GM18526 (cell line): ENCODE results near the gene MYO3B.

ENCODE experiments used
- POLR2A ChIP-seq: IDR thresholded peaks from 3 replicates; pipeline ENCODE4 v1.6.1; 2011; ENCODE audit not compliant: insufficient read length; ENCODE audit errors: extremely low read depth

MYO3B gene

DNA sequence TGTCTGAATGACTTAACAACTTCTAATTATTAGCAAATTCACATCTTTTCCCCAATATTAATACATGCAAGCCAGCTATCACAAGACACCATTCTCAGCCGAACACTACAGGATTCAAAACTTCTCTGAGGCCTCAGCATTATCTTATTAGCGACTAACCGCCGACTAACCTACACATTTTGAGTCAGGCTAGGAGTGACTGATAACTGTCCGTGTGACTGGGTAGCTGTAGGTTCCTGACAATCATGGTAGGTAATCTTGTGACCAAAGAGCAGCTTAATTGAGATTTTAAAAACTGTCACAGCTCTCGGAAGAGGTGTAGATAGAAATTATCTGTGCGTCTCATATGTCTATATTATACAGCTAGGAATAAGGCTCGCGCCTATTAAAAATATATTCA is 493.1 kb downstream of the MYO3B start:
- TF ChIP-seq POLR2A, result no peak

GRCh38 chr2:170675701-170676100 is 497.8 kb downstream of the MYO3B start:
- TF ChIP-seq POLR2A, result no peak

DNA sequence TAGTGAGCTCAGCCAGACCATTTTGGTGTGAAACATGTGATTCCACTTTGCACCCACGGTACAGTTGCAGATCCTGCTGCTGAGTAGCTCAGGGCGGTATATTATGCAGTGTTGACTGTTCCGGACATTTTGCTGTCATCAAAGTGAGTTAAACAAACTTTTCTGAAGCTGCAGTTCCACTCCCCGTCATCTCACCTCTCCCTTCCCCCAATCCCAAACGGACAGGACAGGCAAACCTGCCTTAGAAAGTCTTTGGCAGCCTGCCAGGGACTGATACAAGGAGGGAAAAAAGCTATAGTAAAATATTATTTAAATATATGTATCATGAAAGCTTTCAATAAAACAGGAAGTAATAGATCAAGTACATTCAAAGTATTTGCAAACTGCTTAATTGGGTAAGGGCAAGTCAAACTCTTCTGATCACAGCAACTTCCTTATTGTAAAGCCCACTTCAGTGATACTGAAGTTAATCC is 501.7 kb downstream of the MYO3B start:
- no peak for TF ChIP-seq POLR2A

DNA sequence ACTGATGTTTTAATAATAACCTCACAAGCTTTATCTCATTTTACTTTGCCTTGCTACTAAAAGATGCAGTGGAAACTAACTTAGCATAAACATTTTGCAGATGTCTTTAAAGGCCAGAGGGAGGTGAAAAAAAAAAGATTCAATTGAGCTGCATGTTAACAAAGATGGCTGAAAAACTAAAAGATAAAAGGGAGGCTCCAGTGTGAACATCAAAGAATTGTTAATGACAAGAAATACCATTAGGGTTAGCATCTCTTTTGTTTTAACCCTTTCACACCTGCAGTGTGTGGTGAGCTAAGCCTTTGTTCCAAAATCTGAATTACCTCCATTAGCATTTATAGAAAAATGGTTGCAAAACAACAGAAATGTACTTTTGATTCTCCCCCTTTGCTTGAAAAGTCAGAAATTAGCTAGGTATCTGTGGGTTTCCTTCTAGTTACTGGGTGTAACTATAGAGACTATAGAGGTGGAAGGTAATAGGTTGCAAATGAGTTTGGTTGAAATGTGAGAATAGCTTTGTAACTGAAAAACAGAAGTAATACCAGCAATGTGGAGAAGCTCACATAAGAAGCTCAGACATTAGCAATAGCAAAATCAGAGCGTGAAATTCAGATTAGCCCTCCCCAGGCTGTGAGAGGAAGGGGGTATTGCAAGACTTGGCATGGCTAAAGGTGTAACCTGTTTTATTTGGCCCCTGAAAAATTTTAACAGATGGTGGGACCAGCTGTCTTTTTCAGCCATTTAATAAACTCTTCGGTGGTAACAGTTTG is 502.4 kb downstream of the MYO3B start:
- no peak for TF ChIP-seq POLR2A

DNA sequence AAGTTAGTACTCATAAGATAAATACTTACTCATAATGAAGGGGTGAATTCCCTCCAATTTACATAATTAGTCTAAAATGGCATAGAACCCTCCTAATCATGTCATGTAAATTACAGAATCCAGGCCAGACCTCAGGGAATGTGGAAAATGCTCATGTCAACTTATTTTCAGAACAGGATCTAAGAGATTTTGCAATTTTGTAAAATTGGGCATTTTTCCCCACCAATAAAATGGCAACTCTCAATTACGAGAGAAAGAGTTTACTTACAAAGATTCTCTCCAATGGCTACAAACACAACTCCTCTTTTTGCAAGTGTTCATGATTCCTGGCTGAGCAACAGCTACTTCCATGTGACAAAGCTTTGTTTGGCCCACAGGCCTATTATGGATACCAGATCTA is 503.4 kb downstream of the MYO3B start:
- TF ChIP-seq POLR2A, result no peak

GRCh38 chr2:170685591-170685990 is 507.6 kb downstream of the MYO3B start:
- no peak for TF ChIP-seq POLR2A

- no peak for TF ChIP-seq POLR2A
These were observed 511.5 kb downstream of the MYO3B start for GRCh38 chr2:170689481-170689880.

GRCh38 chr2:170690640-170691039 is 512.7 kb downstream of the MYO3B start:
- TF ChIP-seq POLR2A, result no peak

- TF ChIP-seq POLR2A, result no peak
These were observed 516.4 kb downstream of the MYO3B start for GRCh38 chr2:170694316-170694715.

GRCh38 chr2:170695521-170696410 is 517.8 kb downstream of the MYO3B start:
- no peak for TF ChIP-seq POLR2A

- no peak for TF ChIP-seq POLR2A
These were observed 519.0 kb downstream of the MYO3B start for GRCh38 chr2:170696948-170697347.

GRCh38 chr2:170701011-170701410 is 523.1 kb downstream of the MYO3B start:
- no peak for TF ChIP-seq POLR2A

DNA sequence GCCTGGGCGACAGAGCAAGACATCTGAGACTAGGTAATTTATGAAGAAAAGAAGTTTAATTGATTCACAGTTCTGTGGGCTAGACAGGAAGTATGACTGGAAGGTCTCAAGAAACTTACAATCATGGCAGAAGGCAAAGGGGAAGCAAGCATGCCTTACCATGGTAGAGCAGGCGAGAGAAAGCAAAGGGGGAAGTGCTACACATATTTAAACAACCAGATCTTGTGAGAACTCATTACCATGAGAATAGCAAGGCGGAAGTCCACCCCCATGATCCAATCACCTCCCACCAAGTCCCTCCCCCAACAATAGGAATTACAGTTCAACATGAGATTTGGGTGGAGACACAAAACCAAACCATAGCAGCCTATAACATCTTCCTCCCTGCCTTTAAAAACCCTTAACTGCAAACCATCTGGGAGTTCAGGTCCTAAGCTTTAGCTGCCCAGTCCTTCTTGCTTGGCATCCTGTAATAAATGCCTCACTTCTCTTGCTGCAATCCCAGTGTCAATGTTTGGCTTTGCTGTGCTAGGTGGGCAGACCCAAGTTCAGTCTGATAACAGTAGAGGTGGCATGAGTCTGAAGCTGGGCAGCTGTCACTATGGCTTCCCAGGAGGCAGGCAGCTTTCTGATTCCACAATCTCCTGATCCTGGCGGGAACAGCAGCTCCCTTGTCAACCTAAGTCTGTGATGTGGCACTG is 526.0 kb downstream of the MYO3B start:
- TF ChIP-seq POLR2A, result no peak
